ENCODE results near the gene MED25.
"Not testable (repeated sequence)": the region's sequence is repeated elsewhere in the genome, so short reads cannot be mapped to it uniquely, and the experiment has no call there.

Gene MED25

GRCh38 chr19:49818649-49819370, 721 bp downstream of the MED25 start:
- peak; percentile 47 for DNase-seq

- DNase-seq: not testable (repeated sequence)
These were observed 1.5 kb downstream of the MED25 start for GRCh38 chr19:49819452-49820115.

- DNase-seq: no peak
These were observed 2.0 kb downstream of the MED25 start for GRCh38 chr19:49820125-49820524.

GRCh38 chr19:49823472-49823871, 5.4 kb downstream of the MED25 start:
- peak; percentile 96 for DNase-seq

- no peak for DNase-seq
These were observed 6.6 kb downstream of the MED25 start for GRCh38 chr19:49824662-49825061.

- no peak for DNase-seq
These were observed 8.9 kb downstream of the MED25 start for GRCh38 chr19:49827034-49827433.

- no peak for DNase-seq
These were observed 11.1 kb downstream of the MED25 start for GRCh38 chr19:49829200-49829599.

- no peak for DNase-seq
These were observed 11.6 kb downstream of the MED25 start for GRCh38 chr19:49829721-49830120.

- DNase-seq: no peak
These were observed 12.7 kb downstream of the MED25 start for GRCh38 chr19:49830766-49831165.

- DNase-seq: no peak
These were observed 13.5 kb downstream of the MED25 start for GRCh38 chr19:49831592-49831991.

- no peak for DNase-seq
These were observed 14.5 kb downstream of the MED25 start for GRCh38 chr19:49832556-49832955.

GRCh38 chr19:49833599-49833998, 15.5 kb downstream of the MED25 start:
- no peak for DNase-seq

GRCh38 chr19:49835562-49835961, 17.5 kb downstream of the MED25 start:
- no peak for DNase-seq

GRCh38 chr19:49836176-49837008, 18.3 kb downstream of the MED25 start:
- DNase-seq: no peak

GRCh38 chr19:49837009-49837310, 18.9 kb downstream of the MED25 start:
- DNase-seq: no peak

- no peak for DNase-seq
These were observed 19.3 kb downstream of the MED25 start for GRCh38 chr19:49837425-49837824.

- DNase-seq: no peak
These were observed 20.9 kb downstream of the MED25 start for GRCh38 chr19:49838885-49839588.

GRCh38 chr19:49839713-49840112, 21.6 kb downstream of the MED25 start:
- no peak for DNase-seq

- DNase-seq: no peak
These were observed 22.2 kb downstream of the MED25 start for GRCh38 chr19:49840321-49840720.

GRCh38 chr19:49840736-49841249, 22.7 kb downstream of the MED25 start:
- no peak for DNase-seq

- DNase-seq: no peak
These were observed 25.2 kb downstream of the MED25 start for GRCh38 chr19:49843265-49843664.

- no peak for DNase-seq
These were observed 26.3 kb downstream of the MED25 start for GRCh38 chr19:49844138-49845095.

Measured in NCI-H146 (cell line).